Choroid plexus epithelial cell (primary cell): Measurements from ENCODE around the gene TREM1.

ENCODE experiments used
- DNase-seq: peaks from one replicate; pipeline ENCODE4 v3.0.0-alpha.2; 2010; ENCODE audit warnings: low read depth
- H3K4me3 ChIP-seq: 2 replicates; pipeline ENCODE4 v1.5.1; 2011; ENCODE audit warnings: low read depth, mild to moderate bottlenecking, control low read depth, low read length, moderate library complexity
- TF ChIP-seq, protein P1 (sequence below): conservative IDR thresholded peaks from 2 replicates; pipeline ENCODE4 v1.5.1; 2011; ENCODE audit warnings: low read depth, mild to moderate bottlenecking, control low read depth, inconsistent platforms, low read length, moderate library complexity

TREM1 gene

DNA sequence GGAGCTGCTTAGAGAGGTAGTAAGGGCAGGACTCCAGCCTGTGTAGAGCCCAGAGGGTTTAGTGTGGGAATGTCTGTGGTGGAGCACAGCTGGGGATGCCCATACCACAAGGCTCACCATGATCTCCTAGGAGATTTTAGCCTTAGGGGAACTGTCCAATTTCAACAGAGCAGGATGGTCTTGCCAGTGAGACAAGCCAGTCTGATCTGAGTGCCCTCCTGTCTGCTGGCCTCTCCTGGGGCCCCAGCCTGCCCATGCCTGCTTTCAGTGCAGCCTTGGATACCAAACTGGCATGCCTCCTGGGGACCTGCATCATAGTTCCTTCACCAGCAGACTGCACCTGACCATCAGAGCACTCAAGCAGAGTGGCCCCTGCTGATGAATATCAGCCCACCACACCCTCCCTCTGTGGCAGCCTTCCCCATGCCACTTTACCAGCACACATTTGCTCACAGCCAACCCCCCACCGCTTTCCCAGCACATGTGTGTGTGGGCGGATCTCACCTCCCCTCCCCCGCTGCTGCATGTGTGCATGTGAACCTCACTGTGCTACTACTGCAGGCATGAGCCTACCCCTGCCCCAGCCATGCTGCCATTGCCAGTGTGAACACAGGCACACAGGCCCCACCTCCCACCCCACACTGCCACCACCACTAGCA is 7.9 kb upstream of the TREM1 start:
- TF ChIP-seq, protein P1, sequence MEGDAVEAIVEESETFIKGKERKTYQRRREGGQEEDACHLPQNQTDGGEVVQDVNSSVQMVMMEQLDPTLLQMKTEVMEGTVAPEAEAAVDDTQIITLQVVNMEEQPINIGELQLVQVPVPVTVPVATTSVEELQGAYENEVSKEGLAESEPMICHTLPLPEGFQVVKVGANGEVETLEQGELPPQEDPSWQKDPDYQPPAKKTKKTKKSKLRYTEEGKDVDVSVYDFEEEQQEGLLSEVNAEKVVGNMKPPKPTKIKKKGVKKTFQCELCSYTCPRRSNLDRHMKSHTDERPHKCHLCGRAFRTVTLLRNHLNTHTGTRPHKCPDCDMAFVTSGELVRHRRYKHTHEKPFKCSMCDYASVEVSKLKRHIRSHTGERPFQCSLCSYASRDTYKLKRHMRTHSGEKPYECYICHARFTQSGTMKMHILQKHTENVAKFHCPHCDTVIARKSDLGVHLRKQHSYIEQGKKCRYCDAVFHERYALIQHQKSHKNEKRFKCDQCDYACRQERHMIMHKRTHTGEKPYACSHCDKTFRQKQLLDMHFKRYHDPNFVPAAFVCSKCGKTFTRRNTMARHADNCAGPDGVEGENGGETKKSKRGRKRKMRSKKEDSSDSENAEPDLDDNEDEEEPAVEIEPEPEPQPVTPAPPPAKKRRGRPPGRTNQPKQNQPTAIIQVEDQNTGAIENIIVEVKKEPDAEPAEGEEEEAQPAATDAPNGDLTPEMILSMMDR: no peak
- no peak overlapping the region for H3K4me3 ChIP-seq
- no peak for DNase-seq

DNA sequence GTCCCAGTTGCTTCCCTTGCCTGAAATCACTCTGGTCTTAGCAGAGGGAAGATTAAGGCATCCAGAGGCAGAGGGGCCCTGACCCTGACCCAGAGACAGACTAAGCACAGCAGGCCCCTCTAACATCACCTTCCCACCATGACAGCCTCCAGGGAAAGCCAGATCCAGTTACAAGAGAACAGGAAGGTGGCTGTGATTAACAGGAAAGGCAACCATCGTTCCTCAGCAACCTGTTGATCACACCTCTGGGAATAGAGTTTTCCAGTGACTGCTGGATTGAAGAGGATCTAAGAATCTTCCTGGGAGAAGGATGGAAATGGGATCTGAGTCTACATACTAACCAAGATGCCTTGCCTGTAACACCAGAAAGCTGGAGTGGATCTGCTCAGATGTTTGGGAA is 5.2 kb upstream of the TREM1 start:
- no peak for DNase-seq
- H3K4me3 ChIP-seq: no peak overlapping the region
- TF ChIP-seq, protein P1: no peak

- no peak for DNase-seq
- TF ChIP-seq, protein P1: no peak
- no peak overlapping the region for H3K4me3 ChIP-seq
These were observed 3.3 kb upstream of the TREM1 start for GRCh38 chr6:41289815-41290214.

GRCh38 chr6:41288754-41289129 is 2.3 kb upstream of the TREM1 start:
- TF ChIP-seq, protein P1: no peak
- no peak for DNase-seq
- no peak overlapping the region for H3K4me3 ChIP-seq

DNA sequence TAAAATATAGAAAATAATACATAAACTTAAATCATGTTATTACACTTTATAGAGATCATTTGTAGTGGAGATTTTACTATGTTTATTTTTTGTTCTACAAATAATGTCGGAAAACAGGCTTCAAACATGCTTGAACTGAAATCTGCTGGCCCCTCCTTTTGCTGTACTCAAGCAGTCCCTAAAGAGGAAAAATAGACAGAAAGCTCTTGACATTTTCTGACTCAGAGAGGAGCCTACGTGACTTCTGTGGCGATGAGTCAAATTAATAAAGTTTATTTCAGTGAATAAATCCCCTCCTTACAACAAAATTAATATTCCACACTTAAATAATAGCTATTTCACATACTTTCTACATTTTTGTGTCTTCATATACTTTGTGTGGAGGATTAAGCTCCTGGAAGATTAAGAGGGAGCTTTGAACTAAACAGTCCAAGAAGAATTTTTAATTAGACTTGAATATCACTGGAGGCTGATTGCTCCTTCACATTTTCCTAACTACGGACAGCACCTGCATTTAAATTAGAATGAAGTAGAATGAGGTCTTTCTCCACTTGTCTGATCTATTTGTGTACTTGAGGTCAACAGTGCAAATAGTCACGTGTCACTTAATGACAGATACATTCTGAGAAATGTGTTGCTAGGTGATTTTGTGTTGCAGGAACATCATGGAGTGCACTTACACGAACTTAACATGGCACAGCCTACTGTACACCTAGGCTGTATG is 1.7 kb upstream of the TREM1 start:
- H3K4me3 ChIP-seq: no peak overlapping the region
- peak; percentile 43 for DNase-seq
- TF ChIP-seq, protein P1: no peak

DNA sequence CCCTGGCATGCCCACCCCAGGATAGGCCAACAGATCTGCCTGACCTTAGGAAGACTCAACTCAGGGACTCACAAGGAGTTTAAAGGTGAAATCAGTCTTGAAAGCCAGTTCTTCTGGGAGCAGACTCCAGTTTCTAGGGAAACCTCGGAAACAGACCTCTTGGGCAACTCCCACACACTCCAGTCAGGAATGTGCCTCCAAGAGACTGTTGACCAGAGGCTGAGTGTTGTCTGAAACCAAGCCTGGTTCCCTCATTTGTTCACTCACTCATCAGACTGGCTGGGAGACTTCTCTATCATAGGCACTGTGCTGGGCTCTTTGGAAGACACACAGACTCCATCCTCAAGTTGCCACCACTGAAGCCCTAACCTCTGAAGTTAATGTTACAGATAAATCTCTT is 1.8 kb downstream of the TREM1 start:
- TF ChIP-seq, protein P1: no peak
- H3K4me3 ChIP-seq: no peak overlapping the region
- DNase-seq: peak; percentile 84

DNA sequence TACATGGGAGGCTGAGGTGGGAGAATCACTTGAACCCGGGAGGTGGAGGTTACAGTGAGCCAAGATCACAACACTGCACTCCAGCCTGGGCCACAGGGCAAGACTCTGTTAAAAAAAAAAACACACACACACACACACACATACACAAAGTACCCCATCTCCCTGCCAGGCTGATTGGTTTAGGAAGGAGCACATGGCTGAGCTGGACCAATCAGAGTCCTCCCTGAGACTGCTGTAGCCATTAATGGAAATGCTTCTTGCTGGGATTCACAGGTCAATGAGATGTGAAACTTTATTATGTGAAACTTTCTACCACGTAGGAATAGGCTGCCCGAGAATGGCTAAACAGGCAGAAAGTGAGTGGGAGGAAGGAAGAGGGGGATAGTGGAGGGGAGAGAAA is 2.9 kb downstream of the TREM1 start:
- TF ChIP-seq, protein P1: no peak

More for the DNA sequence above, 2.9 kb downstream of the TREM1 start:
- H3K4me3 ChIP-seq: no peak overlapping the region
- DNase-seq: no peak
